Stomach (tissue), 9 donors: ENCODE data around the gene PCYT2. TPM values are rescaled to one million over a fixed set of nuclear protein-coding genes. Genes with fewer than 3 reads are reported as not detected.

ENCODE experiments used
- DNase-seq, 2 donors: peaks; one replicate each; pipeline versions ENCODE4 v3.0.0 to v3.0.0-alpha.2; 2013 to 2019
- H3K27ac ChIP-seq, 5 donors: fragments of 200-600 bp in 4 of 5; sonication (generic) in 4 of 5; one replicate each; pipeline ENCODE4 v1.5.1; 2013 to 2019; ENCODE audit warnings: mild to moderate bottlenecking in 1 of 5, moderate library complexity in 1 of 5
- H3K27me3 ChIP-seq, 3 donors: fragments of 200-600 bp; sonication (generic); one replicate each; pipeline ENCODE4 v1.5.1; 2017 to 2019; ENCODE audit warnings: mixed run types in 1 of 3
- H3K36me3 ChIP-seq, 4 donors: fragments of 200-600 bp; sonication (generic); 1 replicate in 3 of 4; 2 replicates in 1 of 4; pipeline ENCODE4 v1.5.1; 2016 to 2019
- H3K4me1 ChIP-seq, 4 donors: fragments of 200-600 bp; sonication (generic); one replicate each; pipeline ENCODE4 v1.5.1; 2016 to 2019
- H3K4me3 ChIP-seq, 4 donors: fragments of 200-600 bp; sonication (generic) in 3 of 4; one replicate each; pipeline ENCODE4 v1.5.1; 2016 to 2019; ENCODE audit warnings: mild to moderate bottlenecking in 1 of 4
- H3K9me3 ChIP-seq, 4 donors: fragments of 200-600 bp; sonication (generic); one replicate each; pipeline ENCODE4 v1.5.1; 2016 to 2019
- CTCF ChIP-seq, 7 experiments: fragments of 450-650 bp in 4 of 7; fragments of 200-600 bp in 3 of 7; sonication (generic) in 3 of 7; IDR thresholded peaks; one replicate each; pipeline ENCODE4 v1.5.1; 2016 to 2019; ENCODE audit warnings: antibody characterized with exemption in 7 of 7, control low read depth in 2 of 7, mild to moderate bottlenecking in 1 of 7
- EP300 ChIP-seq: sonication (generic); formaldehyde crosslinking; IDR thresholded peaks from one replicate; pipeline ENCODE4 v1.6.1; 2017; ENCODE audit warnings: antibody characterized with exemption
- POLR2A ChIP-seq, 4 donors: fragments of 450-650 bp; IDR thresholded peaks; one replicate each; pipeline ENCODE4 v1.6.1; 2016; ENCODE audit warnings: antibody characterized with exemption in 4 of 4, control low read depth in 2 of 4, mild to moderate bottlenecking in 1 of 4, moderate library complexity in 1 of 4
- POLR2AphosphoS5 ChIP-seq, 3 donors: sonication (generic); formaldehyde crosslinking; IDR thresholded peaks; one replicate each; pipeline ENCODE4 v1.6.1; 2016; ENCODE audit warnings: antibody characterized with exemption in 3 of 3
- WGBS, 5 donors: extraction: QIAGEN DNeasy Blood & Tissue Kit in 3 of 5; methylation state at CpG; one replicate each; pipeline versions ENCODE4 v1.1.5 to v1.1.7; 2013 to 2018; 5-methylcytosine and 5-hydroxymethylcytosine counted together
- intact Hi-C: fragments of 100-400 bp; cut with DNase I; formaldehyde crosslinking; loops from one replicate; pipeline ENCODE4 v1.15.1; 2023; ENCODE audit warnings: low total_unique reads
- polyA plus RNA-seq, 3 donors: library from polyadenylated mRNA; stranded (reverse); fragments of 200-250 nt; gene quantifications; one replicate each; pipeline ENCODE4 v1.2.3, GENCODE V29; 2013
- total RNA-seq, 5 donors: library from RNA; depleted of rRNA; stranded (reverse); fragments of >200 nt; gene quantifications; one replicate each; pipeline versions ENCODE4 v1.1.0 to v1.2.3, GENCODE V29; 2014 to 2016
- donor health status: healthy with polysubstance abuse.
- donor health status: Bipolar disorder and iron deficiency.
- donor health status: healthy.

Gene PCYT2
- total and polyA plus RNA-seq, 8 donors: 17.5 to 119 (median 41.2) TPM

GRCh38 chr17:81931189-81931556 is 20.0 kb upstream of the PCYT2 start:
- Histone ChIP-seq H3K4me1 (peaks cover 14 to 37% (median 25%) of the 10 kb centered on the region in 4 donors), H3K36me3 (peaks cover 0 to 8% (median 2%) of the 10 kb centered on the region in 4 donors), H3K27ac (no peak overlapping the region), H3K27me3 (peaks cover 0 to 39% (median 6%) of the 10 kb centered on the region in 3 donors), H3K9me3 (no peaks in the 10 kb centered on the region), H3K4me3 (no peak overlapping the region)
- WGBS, 5 donors: 57 to 70% (median 65%) methylated on average over 11 to 13 of the region's 13 CpGs
- TF ChIP-seq POLR2AphosphoS5 (IDR thresholded peaks at IDR 0.05): no peak
- TF ChIP-seq CTCF (IDR thresholded peaks at IDR 0.05): no peak
- TF ChIP-seq EP300: no peak
- TF ChIP-seq POLR2A (IDR thresholded peaks at IDR 0.05): no peak
- DNase-seq: no peak
- intact Hi-C loops: no loop called here

GRCh38 chr17:81930142-81931125 is 19.2 kb upstream of the PCYT2 start:
- WGBS, 5 donors: 55 to 73% (median 67%) methylated on average over 17 to 20 of the region's 20 CpGs
- no peak overlapping the region for H3K27ac ChIP-seq
- H3K36me3 ChIP-seq: peaks cover 0 to 8% (median 2%) of the 10 kb centered on the region in 4 donors
- intact Hi-C loops: no loop called here
- no peak for DNase-seq
- TF ChIP-seq EP300 (no peak), POLR2A (IDR thresholded peaks at IDR 0.05) (no peak), POLR2AphosphoS5 (IDR thresholded peaks at IDR 0.05) (no peak), CTCF (IDR thresholded peaks at IDR 0.05) (no peak)
- H3K4me3 ChIP-seq: no peak overlapping the region
- peaks cover 22 to 37% (median 27%) of the 10 kb centered on the region in 4 donors for H3K4me1 ChIP-seq
- no peaks in the 10 kb centered on the region for H3K9me3 ChIP-seq
- H3K27me3 ChIP-seq: peaks cover 0 to 39% (median 6%) of the 10 kb centered on the region in 3 donors

- DNase-seq: no peak
- WGBS, 5 donors: 88 to 92% (median 89%) methylated on average over 28 to 31 of the region's 31 CpGs
- H3K27me3 ChIP-seq: peaks cover 0 to 39% (median 6%) of the 10 kb centered on the region in 3 donors
- intact Hi-C loops: no loop called here
- H3K9me3 ChIP-seq: no peaks in the 10 kb centered on the region
- TF ChIP-seq POLR2A (IDR thresholded peaks at IDR 0.05) (no peak), POLR2AphosphoS5 (IDR thresholded peaks at IDR 0.05) (no peak), EP300 (no peak), CTCF (IDR thresholded peaks at IDR 0.05) (no peak)
- no peak overlapping the region for H3K27ac ChIP-seq
- H3K36me3 ChIP-seq: peaks cover 0 to 5% (median 2%) of the 10 kb centered on the region in 4 donors
- peaks cover 31 to 39% (median 37%) of the 10 kb centered on the region in 4 donors for H3K4me1 ChIP-seq
- peak overlapping the region in 1 of 4 donors; percentile 95 for H3K4me3 ChIP-seq
These were observed 18.3 kb upstream of the PCYT2 start for GRCh38 chr17:81929253-81930141.
